Astrocyte (in vitro differentiated cells and primary cell): ENCODE data around the gene CASP10. TPM values are rescaled to one million over a fixed set of nuclear protein-coding genes. Genes with fewer than 3 reads are reported as not detected.
"Not testable (repeated sequence)": the region's sequence is repeated elsewhere in the genome, so short reads cannot be mapped to it uniquely, and the experiment has no call there.

Experiments used
- DNase-seq: peaks from one replicate; pipeline ENCODE4 v3.0.0-alpha.2; 2010; ENCODE audit warnings: low read depth
- FAIRE-seq: peaks from 2 replicates; lab custom pipeline; 2011; peaks lifted over from hg19 to GRCh38; lab: Jason Lieb, UNC
- H2AFZ ChIP-seq: 2 replicates; pipeline ENCODE4 v1.6.0; 2012; ENCODE audit warnings: low read depth, low read length, inconsistent platforms
- H3K27ac ChIP-seq: 2 replicates; pipeline ENCODE4 v1.5.1; 2011; ENCODE audit warnings: low read depth, low read length, inconsistent platforms
- H3K27me3 ChIP-seq: 2 replicates; pipeline ENCODE4 v1.6.0; 2011; ENCODE audit warnings: low read length, inconsistent platforms; ENCODE audit not compliant: insufficient read depth
- H3K36me3 ChIP-seq: 2 replicates; pipeline ENCODE4 v1.5.1; 2011; ENCODE audit warnings: low read length, inconsistent platforms; ENCODE audit not compliant: insufficient read depth
- H3K4me1 ChIP-seq: 2 replicates; pipeline ENCODE4 v1.5.1; 2011; ENCODE audit warnings: low read length, inconsistent platforms; ENCODE audit not compliant: insufficient read depth
- H3K4me2 ChIP-seq: 2 replicates; pipeline ENCODE4 v1.6.0; 2012; ENCODE audit warnings: low read length, inconsistent platforms
- H3K4me3 ChIP-seq: 2 replicates; pipeline ENCODE4 v1.5.1; 2011; ENCODE audit warnings: low read depth, mild to moderate bottlenecking, low read length, inconsistent platforms; ENCODE audit not compliant: insufficient read depth
- H3K79me2 ChIP-seq: 2 replicates; pipeline ENCODE4 v1.6.0; 2012; ENCODE audit warnings: mild to moderate bottlenecking, low read length, inconsistent platforms; ENCODE audit not compliant: insufficient read depth
- H3K9ac ChIP-seq: 2 replicates; pipeline ENCODE4 v1.6.0; 2012; ENCODE audit warnings: mild to moderate bottlenecking, low read length, inconsistent platforms
- H3K9me3 ChIP-seq: 2 replicates; pipeline ENCODE4 v1.5.1; 2012; ENCODE audit warnings: low read depth, mild to moderate bottlenecking, low read length, inconsistent platforms; ENCODE audit not compliant: insufficient read depth
- H4K20me1 ChIP-seq: 2 replicates; pipeline ENCODE4 v1.6.0; 2012; ENCODE audit warnings: low read length, inconsistent platforms; ENCODE audit not compliant: insufficient read depth
- H3K27ac Mint-ChIP-seq: one replicate; pipeline ENCODE4 v1.8.0; 2021; ENCODE audit warnings: mild to moderate bottlenecking, mixed read lengths; ENCODE audit not compliant: unreplicated experiment
- H3K27me3 Mint-ChIP-seq: one replicate; pipeline ENCODE4 v1.8.0; 2021; ENCODE audit warnings: low read depth, mixed read lengths; ENCODE audit not compliant: unreplicated experiment
- H3K36me3 Mint-ChIP-seq: one replicate; pipeline ENCODE4 v1.8.0; 2021; ENCODE audit warnings: low read depth, mixed read lengths; ENCODE audit not compliant: unreplicated experiment
- H3K4me1 Mint-ChIP-seq: one replicate; pipeline ENCODE4 v1.8.0; 2021; ENCODE audit warnings: low read depth, mixed read lengths; ENCODE audit not compliant: unreplicated experiment
- H3K4me3 Mint-ChIP-seq: one replicate; pipeline ENCODE4 v1.8.0; 2021; ENCODE audit warnings: mild to moderate bottlenecking, moderate library complexity, mixed read lengths; ENCODE audit not compliant: unreplicated experiment
- H3K9me3 Mint-ChIP-seq: one replicate; pipeline ENCODE4 v1.8.0; 2021; ENCODE audit warnings: mild to moderate bottlenecking, mixed read lengths; ENCODE audit not compliant: unreplicated experiment
- EZH2 ChIP-seq: IDR thresholded peaks from 2 replicates; pipeline ENCODE4 v1.6.1; 2012; ENCODE audit warnings: mild to moderate bottlenecking, low read length, inconsistent platforms; ENCODE audit not compliant: insufficient read depth
- total RNA-seq: library from RNA; stranded (reverse); gene quantifications from 2 replicates; pipeline ENCODE4 v1.2.1, GENCODE V29; 2021
- TF ChIP-seq, protein P1 (sequence below): IDR thresholded peaks from 2 replicates; pipeline ENCODE4 v1.5.1; 2011; ENCODE audit warnings: low read depth, mild to moderate bottlenecking, inconsistent platforms, low read length, moderate library complexity; ENCODE audit not compliant: insufficient read depth

The CASP10 gene
- total RNA-seq, 1 donor from 2014 or later, result 0.43 TPM

DNA sequence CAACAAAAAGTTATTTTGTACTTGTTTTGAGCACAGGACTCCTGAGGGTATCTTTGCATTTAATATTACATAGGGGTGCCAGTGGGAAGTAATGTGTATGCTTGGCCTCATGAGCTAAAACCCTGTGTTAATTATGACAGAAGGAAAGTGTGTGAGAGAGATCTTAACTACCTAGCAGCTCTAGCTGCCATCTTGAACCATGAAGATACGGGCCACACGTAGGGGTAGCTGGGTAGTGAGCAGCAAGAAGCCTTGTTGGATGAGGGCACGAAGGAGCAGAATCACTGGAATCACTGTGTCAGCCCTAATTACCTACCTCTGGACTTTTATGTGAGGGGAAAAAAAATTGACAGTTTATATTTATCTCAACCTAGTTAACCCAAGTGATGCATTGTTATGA is 15.4 kb upstream of the CASP10 start:
- FAIRE-seq (no peak), DNase-seq (no peak)
- Histone ChIP-seq H3K4me3 (no peak overlapping the region), H3K79me2 (no peaks in the 10 kb centered on the region), H3K36me3 (peaks cover 29% of the 10 kb centered on the region), H4K20me1 (no peaks in the 10 kb centered on the region), H3K27ac (no peak overlapping the region), H3K4me2 (no peak overlapping the region), H3K27me3 (no peaks in the 10 kb centered on the region), H2AFZ (no peak overlapping the region), H3K4me1 (no peaks in the 10 kb centered on the region), H3K9me3 (no peaks in the 10 kb centered on the region), H3K9ac (no peak overlapping the region)
- TF ChIP-seq, protein P1, sequence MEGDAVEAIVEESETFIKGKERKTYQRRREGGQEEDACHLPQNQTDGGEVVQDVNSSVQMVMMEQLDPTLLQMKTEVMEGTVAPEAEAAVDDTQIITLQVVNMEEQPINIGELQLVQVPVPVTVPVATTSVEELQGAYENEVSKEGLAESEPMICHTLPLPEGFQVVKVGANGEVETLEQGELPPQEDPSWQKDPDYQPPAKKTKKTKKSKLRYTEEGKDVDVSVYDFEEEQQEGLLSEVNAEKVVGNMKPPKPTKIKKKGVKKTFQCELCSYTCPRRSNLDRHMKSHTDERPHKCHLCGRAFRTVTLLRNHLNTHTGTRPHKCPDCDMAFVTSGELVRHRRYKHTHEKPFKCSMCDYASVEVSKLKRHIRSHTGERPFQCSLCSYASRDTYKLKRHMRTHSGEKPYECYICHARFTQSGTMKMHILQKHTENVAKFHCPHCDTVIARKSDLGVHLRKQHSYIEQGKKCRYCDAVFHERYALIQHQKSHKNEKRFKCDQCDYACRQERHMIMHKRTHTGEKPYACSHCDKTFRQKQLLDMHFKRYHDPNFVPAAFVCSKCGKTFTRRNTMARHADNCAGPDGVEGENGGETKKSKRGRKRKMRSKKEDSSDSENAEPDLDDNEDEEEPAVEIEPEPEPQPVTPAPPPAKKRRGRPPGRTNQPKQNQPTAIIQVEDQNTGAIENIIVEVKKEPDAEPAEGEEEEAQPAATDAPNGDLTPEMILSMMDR, result no peak
- no peak for TF ChIP-seq EZH2
- Mint-ChIP-seq H3K4me1 (no peaks in the 10 kb centered on the region), H3K27me3 (no peaks in the 10 kb centered on the region), H3K36me3 (peaks cover 21% of the 10 kb centered on the region), H3K4me3 (no peak overlapping the region), H3K9me3 (peaks cover 4% of the 10 kb centered on the region), H3K27ac (no peak overlapping the region)

- not testable (repeated sequence) for H3K79me2 ChIP-seq, H2AFZ ChIP-seq, DNase-seq, H3K27me3 ChIP-seq, H3K27ac ChIP-seq, H3K4me1 ChIP-seq, H3K9me3 ChIP-seq, H3K4me3 Mint-ChIP-seq, H3K9ac ChIP-seq, FAIRE-seq, H3K27ac Mint-ChIP-seq, H3K4me1 Mint-ChIP-seq, H4K20me1 ChIP-seq, H3K4me2 ChIP-seq, H3K9me3 Mint-ChIP-seq, H3K27me3 Mint-ChIP-seq, H3K4me3 ChIP-seq
- peaks cover 20% of the 10 kb centered on the region for H3K36me3 Mint-ChIP-seq
- peaks cover 21% of the 10 kb centered on the region for H3K36me3 ChIP-seq
Measured at GRCh38 chr2:201168496-201168895, 14.4 kb upstream of the CASP10 start.

- Histone ChIP-seq H3K9me3 (no peaks in the 10 kb centered on the region), H3K79me2 (no peaks in the 10 kb centered on the region), H3K9ac (no peak overlapping the region), H4K20me1 (no peaks in the 10 kb centered on the region), H3K4me2 (no peak overlapping the region), H3K36me3 (peaks cover 6% of the 10 kb centered on the region), H3K4me1 (no peaks in the 10 kb centered on the region), H3K4me3 (no peak overlapping the region), H3K27ac (no peak overlapping the region), H2AFZ (no peak overlapping the region), H3K27me3 (no peaks in the 10 kb centered on the region)
- FAIRE-seq (no peak), DNase-seq (no peak)
- no peak for TF ChIP-seq EZH2
- TF ChIP-seq, protein P1, result no peak
- Mint-ChIP-seq H3K4me1 (no peaks in the 10 kb centered on the region), H3K4me3 (no peak overlapping the region), H3K27me3 (no peaks in the 10 kb centered on the region), H3K36me3 (peaks cover 10% of the 10 kb centered on the region), H3K27ac (no peak overlapping the region), H3K9me3 (peaks cover 4% of the 10 kb centered on the region)
Measured at GRCh38 chr2:201171259-201171814, 11.6 kb upstream of the CASP10 start.
